Neuronal stem cell (in vitro differentiated cells): ENCODE measurements around the gene FAM24B.
"Not testable (repeated sequence)": the region's sequence is repeated elsewhere in the genome, so short reads cannot be mapped to it uniquely, and the experiment has no call there.

Source experiments
- DNase-seq: peaks from one replicate; pipeline ENCODE4 v3.0.0-alpha.2; 2013; ENCODE audit warnings: low spot score
- H2AFZ ChIP-seq: one replicate; pipeline ENCODE4 v1.6.1; 2013; ENCODE audit warnings: mild to moderate bottlenecking, low read length, inconsistent platforms
- H2AK5ac ChIP-seq: 2 replicates; pipeline ENCODE4 v1.6.1; 2013; ENCODE audit warnings: low read depth, mild to moderate bottlenecking, inconsistent platforms, low read length, moderate library complexity, mixed read lengths
- H2BK120ac ChIP-seq: 2 replicates; pipeline ENCODE4 v1.6.1; 2013; ENCODE audit warnings: low read depth, mild to moderate bottlenecking, inconsistent platforms, low read length, moderate library complexity, mixed read lengths
- H2BK12ac ChIP-seq: one replicate; pipeline ENCODE4 v1.6.1; 2013; ENCODE audit warnings: low read length, inconsistent platforms
- H2BK15ac ChIP-seq: 2 replicates; pipeline ENCODE4 v1.6.1; 2013; ENCODE audit warnings: mild to moderate bottlenecking, low read length, inconsistent platforms, mixed read lengths
- H2BK5ac ChIP-seq: one replicate; pipeline ENCODE4 v1.6.1; 2013; ENCODE audit warnings: inconsistent platforms, mild to moderate bottlenecking, low read length, moderate library complexity
- H3K14ac ChIP-seq: one replicate; pipeline ENCODE4 v1.6.1; 2013; ENCODE audit warnings: low read length, inconsistent platforms
- H3K18ac ChIP-seq: 2 replicates; pipeline ENCODE4 v1.6.1; 2013; ENCODE audit warnings: low read length, inconsistent platforms
- H3K23ac ChIP-seq: 2 replicates; pipeline ENCODE4 v1.6.1; 2013; ENCODE audit warnings: low read depth, mild to moderate bottlenecking, mixed read lengths, low read length, inconsistent platforms; ENCODE audit not compliant: poor library complexity
- H3K27ac ChIP-seq: replicated peaks from 3 replicates; pipeline ENCODE4 v1.5.1; 2013; ENCODE audit warnings: low read length, inconsistent platforms
- H3K27me3 ChIP-seq, 3 experiments: 2 replicates each; pipeline ENCODE4 v1.6.1; 2013; ENCODE audit warnings: low read length in 3 of 3, mild to moderate bottlenecking in 2 of 3, inconsistent platforms in 1 of 3, low read depth in 1 of 3, mixed read lengths in 1 of 3, moderate library complexity in 1 of 3; ENCODE audit not compliant: control insufficient read depth in 3 of 3, insufficient read depth in 3 of 3
- H3K36me3 ChIP-seq, 2 donors: replicated peaks in 1 of 2; 2 replicates each; pipeline ENCODE4 v1.6.1; 2013; ENCODE audit warnings: low read length in 2 of 2; ENCODE audit not compliant: control insufficient read depth in 2 of 2, insufficient read depth in 2 of 2
- H3K4ac ChIP-seq: 2 replicates; pipeline ENCODE4 v1.6.1; 2013; ENCODE audit warnings: inconsistent platforms, mild to moderate bottlenecking, low read length, moderate library complexity
- H3K4me1 ChIP-seq, 2 donors: 1 replicate in 1 of 2; 2 replicates in 1 of 2; pipeline ENCODE4 v1.6.1; 2013; ENCODE audit warnings: low read length in 2 of 2, low read depth in 1 of 2; ENCODE audit not compliant: control insufficient read depth in 2 of 2, insufficient read depth in 1 of 2
- H3K4me2 ChIP-seq: one replicate; pipeline ENCODE4 v1.6.1; 2013; ENCODE audit warnings: mild to moderate bottlenecking, low read length, inconsistent platforms; ENCODE audit not compliant: insufficient read depth, poor library complexity, severe bottlenecking
- H3K4me3 ChIP-seq, 2 donors: 2 replicates each; pipeline ENCODE4 v1.5.1; 2013; ENCODE audit warnings: low read length in 2 of 2, mild to moderate bottlenecking in 2 of 2, inconsistent platforms in 1 of 2, moderate library complexity in 1 of 2
- H3K79me1 ChIP-seq: one replicate; pipeline ENCODE4 v1.6.1; 2013; ENCODE audit warnings: low read depth, mild to moderate bottlenecking, inconsistent platforms, low read length, moderate library complexity
- H3K9ac ChIP-seq: one replicate; pipeline ENCODE4 v1.6.1; 2013; ENCODE audit warnings: mild to moderate bottlenecking, low read depth, low read length, inconsistent platforms; ENCODE audit not compliant: poor library complexity
- H3K9me3 ChIP-seq, 2 donors: replicated peaks in 1 of 2; 2 replicates each; pipeline versions ENCODE3 to v1.6.1; 2013; ENCODE audit warnings: low read length in 2 of 2, mild to moderate bottlenecking in 2 of 2, inconsistent platforms in 1 of 2, low read depth in 1 of 2, mixed read lengths in 1 of 2, moderate library complexity in 1 of 2; ENCODE audit not compliant: control insufficient read depth in 2 of 2, insufficient read depth in 1 of 2
- H4K8ac ChIP-seq: one replicate; pipeline ENCODE4 v1.6.1; 2013; ENCODE audit warnings: low read depth, mild to moderate bottlenecking, inconsistent platforms, low read length, moderate library complexity
- H4K91ac ChIP-seq: one replicate; pipeline ENCODE4 v1.6.1; 2013; ENCODE audit warnings: low read length, low read depth, mild to moderate bottlenecking, inconsistent platforms; ENCODE audit not compliant: poor library complexity
- WGBS, 2 donors: extraction: QIAGEN DNeasy Blood & Tissue Kit; methylation state at CpG; one replicate each; pipeline ENCODE4 v1.1.7; 2013; ENCODE audit warnings: missing lambda C conversion rate in 2 of 2, mixed read lengths in 1 of 2; ENCODE audit not compliant: insufficient read length in 2 of 2, insufficient replicate concordance in 1 of 2; ENCODE audit errors: extremely low coverage in 2 of 2; 5-methylcytosine and 5-hydroxymethylcytosine counted together

Gene FAM24B

DNA sequence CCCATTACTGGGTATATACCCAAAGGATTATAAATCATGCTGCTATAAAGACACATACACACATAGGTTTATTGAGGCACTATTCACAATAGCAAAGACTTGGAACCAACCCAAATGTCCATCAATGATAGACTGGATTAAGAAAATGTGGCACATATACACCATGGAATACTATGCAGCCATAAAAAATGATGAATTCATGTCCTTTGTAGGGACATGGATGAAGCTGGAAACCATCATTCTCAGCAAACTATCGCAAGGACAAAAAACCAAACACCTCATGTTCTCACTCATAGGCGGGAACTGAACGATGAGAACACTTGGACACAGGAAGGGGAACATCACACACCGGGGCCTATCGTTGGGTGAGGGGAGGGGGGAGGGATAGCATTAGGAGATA lies 21.3 kb downstream of the FAM24B start:
- H4K8ac ChIP-seq, H3K23ac ChIP-seq, H3K4ac ChIP-seq, H2AFZ ChIP-seq, H3K79me1 ChIP-seq, H2BK15ac ChIP-seq, H3K4me1 ChIP-seq, H2BK12ac ChIP-seq, H2AK5ac ChIP-seq, DNase-seq, H3K14ac ChIP-seq, H3K36me3 ChIP-seq, H3K27me3 ChIP-seq, H2BK5ac ChIP-seq, H3K27ac ChIP-seq, H3K4me3 ChIP-seq, H3K9me3 ChIP-seq, H3K9ac ChIP-seq, H3K18ac ChIP-seq, H4K91ac ChIP-seq, H3K4me2 ChIP-seq, H2BK120ac ChIP-seq: not testable (repeated sequence)
- WGBS, 2 donors: no CpG with 5 or more reads among the region's 5 CpGs

GRCh38 chr10:122856902-122857301 lies 22.5 kb downstream of the FAM24B start:
- Histone ChIP-seq H3K4me1 (peaks cover 0 to 1% of the 10 kb centered on the region in 2 donors), H3K18ac (no peak overlapping the region), H3K4ac (no peak overlapping the region), H2AK5ac (no peak overlapping the region), H2BK12ac (no peak overlapping the region), H3K27me3 (no peaks in the 10 kb centered on the region), H4K8ac (no peak overlapping the region), H3K4me3 (no peak overlapping the region), H2BK15ac (no peak overlapping the region), H3K14ac (no peak overlapping the region), H2BK120ac (no peak overlapping the region), H2AFZ (no peak overlapping the region), H4K91ac (no peak overlapping the region), H2BK5ac (no peak overlapping the region), H3K4me2 (no peak overlapping the region), H3K9ac (no peak overlapping the region), H3K9me3 (no peaks in the 10 kb centered on the region), H3K79me1 (peaks cover 2% of the 10 kb centered on the region), H3K36me3 (no peaks in the 10 kb centered on the region), H3K23ac (no peak overlapping the region), H3K27ac (no peak overlapping the region)
- no CpG with 5 or more reads among the region's 1 CpG for WGBS, 2 donors
- no peak for DNase-seq

GRCh38 chr10:122855745-122856144 lies 23.6 kb downstream of the FAM24B start:
- Histone ChIP-seq H2BK15ac (no peak overlapping the region), H3K18ac (no peak overlapping the region), H3K4ac (no peak overlapping the region), H3K79me1 (peaks cover 2% of the 10 kb centered on the region), H3K27ac (no peak overlapping the region), H3K4me3 (no peak overlapping the region), H3K9me3 (no peaks in the 10 kb centered on the region), H3K4me1 (peaks cover 0 to 1% of the 10 kb centered on the region in 2 donors), H3K23ac (no peak overlapping the region), H2BK5ac (no peak overlapping the region), H2BK120ac (no peak overlapping the region), H2BK12ac (no peak overlapping the region), H3K9ac (no peak overlapping the region), H4K91ac (no peak overlapping the region), H4K8ac (no peak overlapping the region), H3K14ac (no peak overlapping the region), H3K36me3 (no peaks in the 10 kb centered on the region), H3K4me2 (no peak overlapping the region), H3K27me3 (no peaks in the 10 kb centered on the region), H2AFZ (no peak overlapping the region), H2AK5ac (no peak overlapping the region)
- WGBS, 2 donors: no CpG with 5 or more reads among the region's 3 CpGs
- DNase-seq: no peak

GRCh38 chr10:122854648-122855047 lies 24.7 kb downstream of the FAM24B start:
- Histone ChIP-seq H2AFZ (no peak overlapping the region), H3K4me1 (peaks cover 0 to 1% of the 10 kb centered on the region in 2 donors), H3K14ac (no peak overlapping the region), H2BK5ac (no peak overlapping the region), H3K36me3 (no peaks in the 10 kb centered on the region), H2AK5ac (no peak overlapping the region), H3K27ac (no peak overlapping the region), H3K23ac (no peak overlapping the region), H4K8ac (no peak overlapping the region), H3K27me3 (peaks cover 0 to 5% (median 0%) of the 10 kb centered on the region in 3 experiments), H3K4me2 (no peak overlapping the region), H3K9me3 (no peaks in the 10 kb centered on the region), H3K4ac (no peak overlapping the region), H2BK12ac (no peak overlapping the region), H3K18ac (no peak overlapping the region), H2BK15ac (no peak overlapping the region), H3K79me1 (peaks cover 2% of the 10 kb centered on the region), H2BK120ac (no peak overlapping the region), H3K9ac (no peak overlapping the region), H3K4me3 (no peak overlapping the region), H4K91ac (no peak overlapping the region)
- no CpG with 5 or more reads among the region's 5 CpGs for WGBS, 2 donors
- DNase-seq: no peak
